Upper lobe of left lung (tissue), 4 donors: ENCODE results near the gene IFNA17.
"Not testable (repeated sequence)": the region's sequence is repeated elsewhere in the genome, so short reads cannot be mapped to it uniquely, and the experiment has no call there.

Experiments used
- CTCF ChIP-seq, 6 experiments: fragments of 450-650 bp in 4 of 6; fragments of 200-600 bp in 2 of 6; sonication (generic) in 2 of 6; IDR thresholded peaks; one replicate each; pipeline ENCODE4 v1.5.1; 2016 to 2019; ENCODE audit warnings: antibody characterized with exemption in 6 of 6
- EP300 ChIP-seq, 4 donors: sonication (generic); formaldehyde crosslinking; IDR thresholded peaks; one replicate each; pipeline ENCODE4 v1.5.1; 2017; ENCODE audit warnings: antibody characterized with exemption in 4 of 4, control low read depth in 2 of 4
- POLR2A ChIP-seq, 4 donors: fragments of 450-650 bp; IDR thresholded peaks; one replicate each; pipeline ENCODE4 v1.5.1; 2016 to 2017; ENCODE audit warnings: antibody characterized with exemption in 4 of 4, mild to moderate bottlenecking in 2 of 4
- POLR2AphosphoS5 ChIP-seq, 2 donors: sonication (generic); formaldehyde crosslinking; IDR thresholded peaks; one replicate each; pipeline ENCODE4 v1.5.1; 2017; ENCODE audit warnings: antibody characterized with exemption in 2 of 2

GRCh38 chr9:21194867-21195776 lies 32.9 kb downstream of the IFNA17 start:
- TF ChIP-seq POLR2AphosphoS5, POLR2A, EP300 (IDR thresholded peaks at IDR 0.05): not testable (repeated sequence)
- TF ChIP-seq CTCF (IDR thresholded peaks at IDR 0.05) = peak in 4 of 6 experiments; percentile 27 to 40 (median 36)
